DMS153 treated with DMSO at 0.1 percent for 48 hours (cell line): ENCODE data around the gene SPATA25.
"Not testable (repeated sequence)": the region's sequence is repeated elsewhere in the genome, so short reads cannot be mapped to it uniquely, and the experiment has no call there.

Source experiments
- DNase-seq: peaks from one replicate; lab custom pipeline; 2025; ENCODE audit not compliant: unreplicated experiment; lab: John Stamatoyannopoulos, UW

The SPATA25 gene

DNA sequence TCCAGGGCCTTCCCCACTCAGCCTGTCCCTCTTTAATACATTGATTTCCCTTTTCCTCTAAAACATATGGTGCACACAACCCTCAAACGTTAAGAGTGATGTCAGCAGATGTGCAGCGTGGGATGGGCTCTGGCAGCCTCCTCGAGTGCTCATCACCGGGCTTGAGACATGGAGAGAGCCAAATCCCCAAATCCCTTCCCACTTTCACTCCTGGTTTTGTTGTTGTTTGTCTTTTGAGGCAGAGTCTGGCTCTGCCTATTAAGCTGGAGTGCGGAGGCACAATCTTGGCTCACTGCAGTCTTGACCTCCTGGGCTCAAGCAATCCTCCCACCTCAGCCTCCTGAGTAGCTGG is 30.3 kb upstream of the SPATA25 start:
- DNase-seq, result no peak

DNA sequence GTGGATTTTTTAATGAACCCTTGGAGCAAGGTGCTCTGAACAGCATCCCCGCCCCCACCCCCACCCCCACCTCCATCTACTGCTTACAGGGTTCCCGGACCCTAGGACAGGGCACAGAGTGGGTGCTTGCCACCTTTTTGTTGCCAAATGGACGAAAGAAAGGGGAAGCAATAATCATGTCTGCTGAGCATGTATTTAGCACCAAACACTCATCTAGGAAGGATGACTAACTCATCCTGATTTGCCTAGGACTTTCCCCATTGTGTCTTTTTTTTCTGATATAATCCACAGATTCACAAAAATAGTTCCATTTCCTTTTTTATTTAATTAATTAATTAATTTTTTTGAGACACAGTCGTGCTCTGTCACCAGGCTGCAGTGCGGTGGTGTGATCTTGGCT is 25.7 kb upstream of the SPATA25 start:
- DNase-seq, result no peak

DNA sequence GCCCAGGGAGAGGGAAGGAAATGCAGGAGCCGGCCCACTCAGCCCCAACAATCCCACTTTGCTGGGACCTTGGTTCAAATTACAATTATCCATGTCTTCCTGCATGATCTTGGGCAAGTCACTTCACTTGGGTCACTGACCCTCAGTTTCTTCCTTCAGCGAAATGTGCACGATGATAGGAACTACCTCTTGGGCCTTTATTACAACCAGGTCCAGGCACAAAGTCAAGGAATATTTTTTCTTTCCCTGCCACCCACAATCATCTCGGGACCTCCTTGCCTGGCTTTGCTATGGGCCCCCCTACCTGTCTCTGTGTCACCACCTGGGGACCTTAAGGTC is 24.9 kb upstream of the SPATA25 start:
- no peak for DNase-seq

DNA sequence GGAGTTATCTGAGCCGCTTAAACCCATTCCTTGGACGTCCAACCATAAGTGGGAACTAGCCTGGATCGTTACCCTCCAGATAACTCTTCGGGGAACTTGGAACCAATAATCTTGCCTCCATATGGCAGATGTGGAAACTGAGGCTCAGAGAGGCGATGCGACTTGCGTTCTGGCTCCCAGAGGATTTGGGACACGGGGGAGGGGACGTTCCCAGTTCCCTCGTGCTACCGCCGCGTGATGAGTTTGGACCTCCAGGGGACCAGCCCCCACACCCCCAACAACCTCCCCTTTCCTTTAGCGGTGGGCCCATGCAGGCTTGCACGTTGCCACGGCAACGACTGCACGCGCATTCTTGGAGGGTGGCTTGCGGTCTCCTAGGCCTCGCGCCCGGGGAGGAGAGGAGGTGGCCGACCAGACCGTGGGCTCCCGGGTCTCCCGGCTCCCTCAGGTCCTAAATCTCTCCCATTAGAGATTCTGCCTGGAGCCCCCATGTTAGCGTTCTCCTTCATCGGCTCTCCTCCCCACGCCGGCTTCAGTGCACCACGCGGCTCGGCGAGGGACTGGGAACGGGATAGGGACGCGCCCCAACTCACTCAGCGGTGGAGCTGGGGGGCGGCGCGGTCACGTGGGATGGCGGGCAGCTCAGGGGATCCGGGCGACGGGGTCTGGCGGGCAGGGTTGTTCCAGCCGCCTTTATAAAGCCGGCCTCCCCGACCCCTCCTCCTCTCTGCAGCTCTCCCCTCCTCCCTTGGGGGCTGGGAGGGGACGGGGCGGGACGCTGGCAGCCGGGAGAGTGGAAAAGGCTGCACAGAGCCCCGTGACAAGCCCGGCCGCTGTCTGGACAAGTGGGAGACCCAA is 24.3 kb upstream of the SPATA25 start, which contains the start of gene PLTP:
Gene PLTP, minus strand, starts transcription at position 670 of the 858 bp plus-strand sequence. CDS start 703 bp downstream, outside the sequence.
- no peak for DNase-seq

DNA sequence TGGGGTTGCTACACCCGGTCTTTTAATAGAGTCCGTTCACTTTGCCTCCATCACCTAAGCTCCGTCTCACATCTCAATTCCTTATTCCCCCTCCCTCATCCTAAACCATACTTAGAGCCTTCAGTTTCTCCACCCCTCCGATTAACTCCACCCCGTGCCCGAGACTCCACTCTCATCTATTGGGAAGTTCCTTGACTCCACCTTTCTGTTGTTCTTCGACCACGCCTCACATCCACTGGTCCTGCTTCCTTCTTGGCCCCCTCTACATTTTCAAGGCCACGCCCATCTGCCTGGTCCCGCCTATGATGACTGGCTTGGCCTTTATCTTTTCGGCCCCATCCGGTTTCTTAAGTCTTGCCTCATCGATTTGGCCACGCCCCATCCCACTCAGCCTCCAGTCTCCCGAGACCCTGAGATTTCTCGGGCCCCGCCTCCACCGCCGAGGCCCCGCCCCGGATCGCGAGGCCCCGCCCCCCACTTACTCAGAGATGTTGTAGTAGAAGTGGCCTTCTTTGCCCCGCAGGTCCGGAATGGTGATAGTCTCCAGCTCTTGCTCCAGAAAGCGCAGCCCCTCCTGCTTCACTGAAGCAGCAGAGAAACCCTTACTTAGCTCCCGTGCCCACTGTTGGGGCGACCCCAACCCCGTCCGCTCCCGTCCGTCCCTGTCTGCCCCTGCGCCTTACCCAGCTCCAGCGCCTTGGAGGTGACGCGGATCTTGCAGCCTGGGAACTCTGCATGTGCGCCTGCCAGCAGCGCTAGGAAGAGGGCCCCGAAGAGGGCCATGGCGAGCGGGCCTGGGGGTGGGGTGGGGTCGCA is 23.5 kb upstream of the SPATA25 start:
- peak; percentile 88 for DNase-seq

DNA sequence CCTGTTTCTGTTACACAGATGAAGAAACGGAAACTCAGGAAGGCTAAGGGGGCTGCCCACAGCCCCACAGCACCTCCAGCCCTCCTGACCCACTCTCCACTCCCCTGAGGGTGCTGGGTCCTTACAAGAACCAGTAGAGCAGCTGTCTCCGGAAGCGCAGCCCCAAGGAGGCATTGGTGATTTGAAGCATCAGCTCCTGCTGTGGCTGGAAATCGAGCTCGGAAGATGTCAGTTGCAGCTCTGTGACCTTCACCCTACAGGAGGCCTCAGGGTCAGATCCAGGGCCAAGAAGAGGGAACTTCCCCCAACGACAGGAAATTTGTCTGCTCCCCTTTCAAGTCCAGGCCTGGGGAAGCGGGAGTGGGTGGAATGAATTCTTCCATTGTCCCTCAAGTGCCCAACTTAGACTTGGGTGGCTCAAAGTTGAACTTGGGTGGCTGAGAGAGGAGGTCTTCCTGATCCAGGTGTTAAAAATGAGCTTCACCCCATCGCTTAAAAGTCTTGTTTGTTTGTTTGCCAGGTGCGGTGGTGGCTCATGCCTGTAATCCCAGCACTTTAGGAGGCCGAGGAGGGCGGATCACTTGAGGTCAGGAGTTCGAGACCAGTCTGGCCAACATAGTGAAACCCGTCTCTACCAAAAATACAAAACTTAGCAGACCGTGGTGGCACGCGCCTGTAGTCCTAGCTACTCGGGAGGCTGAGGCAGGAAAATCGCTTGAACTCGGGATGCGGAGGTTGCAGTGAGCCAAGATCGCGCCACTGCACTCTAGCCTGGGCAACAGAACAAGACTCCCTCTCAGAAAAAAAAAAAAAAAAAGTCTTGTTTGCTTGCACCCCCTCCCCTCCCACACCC is 22.6 kb upstream of the SPATA25 start:
- no peak for DNase-seq

DNA sequence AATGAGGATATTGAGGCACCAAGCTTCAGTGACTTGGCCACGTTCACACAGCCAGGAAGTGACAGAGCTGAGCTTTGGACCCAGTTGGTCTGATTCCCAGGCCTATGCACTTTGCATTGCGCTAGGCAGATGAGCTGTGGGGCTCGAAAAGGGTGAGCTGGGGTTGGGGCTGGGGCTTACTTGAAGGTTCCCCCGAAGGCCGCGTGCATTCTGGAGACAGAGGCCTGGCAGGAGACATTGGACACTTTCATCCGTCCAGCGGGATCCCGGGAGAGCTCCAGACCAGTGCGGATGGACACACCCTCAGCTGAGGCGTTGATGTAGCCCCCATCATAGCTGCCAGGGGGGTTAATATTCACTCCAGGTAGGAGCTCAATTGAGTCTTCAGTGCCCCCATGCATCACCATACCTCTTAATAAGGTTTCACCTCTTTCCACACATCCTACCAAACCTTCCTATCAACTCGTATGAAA is 21.9 kb upstream of the SPATA25 start:
- no peak for DNase-seq

DNA sequence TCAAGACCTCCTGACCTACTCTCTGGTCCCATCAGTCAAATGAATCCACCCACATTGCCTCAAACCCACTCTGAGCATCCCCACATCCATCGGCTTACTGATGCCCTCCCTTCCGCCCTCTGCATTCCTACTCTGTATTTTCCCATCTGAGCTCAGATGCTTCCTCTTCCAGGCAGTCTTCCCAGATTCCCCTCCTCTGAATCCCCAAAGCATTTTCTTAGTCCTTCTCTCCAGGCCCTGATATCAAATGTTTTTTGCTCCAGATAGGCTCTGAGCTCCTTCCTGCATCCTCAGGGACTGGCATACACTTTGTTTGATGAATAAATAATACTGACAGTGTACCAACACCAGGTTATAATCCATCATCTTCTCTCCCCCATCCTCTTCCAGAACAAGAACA is 20.7 kb upstream of the SPATA25 start:
- no peak for DNase-seq

DNA sequence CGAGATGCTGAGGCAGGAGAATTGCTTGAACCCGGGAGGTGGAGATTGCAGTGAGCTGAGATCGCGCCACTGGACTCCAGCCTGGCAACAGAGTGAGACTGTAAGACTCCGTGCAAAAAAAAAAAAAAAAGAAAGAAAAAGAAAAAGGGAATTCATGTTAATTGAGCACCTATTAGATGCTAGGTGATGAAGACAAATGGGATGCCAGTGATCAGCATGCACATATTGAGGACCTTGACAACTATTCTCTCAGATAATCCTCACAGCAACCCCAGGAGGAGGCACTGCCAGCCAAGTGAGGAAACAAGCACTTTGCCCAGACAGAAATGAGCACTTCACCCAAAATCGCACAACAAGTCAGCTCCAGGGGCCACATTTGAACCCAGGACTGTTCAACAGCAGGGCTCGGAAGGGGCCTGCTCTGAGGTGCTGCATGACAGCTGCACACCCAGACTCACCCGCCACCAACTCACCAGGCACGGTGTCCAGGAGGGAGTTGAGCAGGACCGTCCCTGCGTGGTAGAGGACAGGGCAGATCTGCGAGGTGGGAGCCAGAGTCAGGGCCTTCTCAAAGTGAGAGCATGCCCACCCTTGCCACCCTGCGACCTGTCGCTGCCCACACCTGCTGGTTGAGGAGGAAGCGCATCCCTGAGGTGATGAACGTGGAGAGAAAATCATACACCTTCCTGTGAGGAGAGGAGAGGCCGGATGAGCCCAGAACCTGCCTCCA is 20.0 kb upstream of the SPATA25 start:
- no peak for DNase-seq

DNA sequence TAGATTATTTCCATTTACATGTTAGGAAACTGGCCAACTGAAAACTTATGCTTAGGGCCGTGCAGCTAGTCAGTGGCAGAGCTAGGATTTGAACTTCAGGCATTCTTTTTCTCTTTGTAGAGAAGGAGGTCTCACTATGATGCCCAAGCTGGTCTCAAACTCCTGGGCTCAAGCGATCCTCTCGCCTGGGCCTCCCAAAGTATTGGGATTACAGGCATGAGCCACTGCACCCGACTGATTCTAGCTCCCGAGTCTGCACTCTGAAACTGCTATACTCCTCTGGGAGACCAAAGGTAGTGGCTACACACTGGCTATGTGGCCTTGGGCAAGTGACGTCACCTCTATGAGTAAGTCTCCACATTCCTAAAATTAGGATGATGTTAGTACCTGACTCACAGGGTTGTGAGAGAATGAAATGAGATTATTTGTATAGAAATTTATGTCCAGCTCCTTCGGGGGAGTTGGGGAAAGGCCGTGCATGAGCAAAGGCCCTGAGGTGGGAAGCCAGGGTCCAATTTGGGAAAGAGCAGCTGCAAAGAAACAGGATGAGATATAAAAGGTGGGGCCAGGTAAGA is 18.2 kb upstream of the SPATA25 start:
- no peak for DNase-seq

DNA sequence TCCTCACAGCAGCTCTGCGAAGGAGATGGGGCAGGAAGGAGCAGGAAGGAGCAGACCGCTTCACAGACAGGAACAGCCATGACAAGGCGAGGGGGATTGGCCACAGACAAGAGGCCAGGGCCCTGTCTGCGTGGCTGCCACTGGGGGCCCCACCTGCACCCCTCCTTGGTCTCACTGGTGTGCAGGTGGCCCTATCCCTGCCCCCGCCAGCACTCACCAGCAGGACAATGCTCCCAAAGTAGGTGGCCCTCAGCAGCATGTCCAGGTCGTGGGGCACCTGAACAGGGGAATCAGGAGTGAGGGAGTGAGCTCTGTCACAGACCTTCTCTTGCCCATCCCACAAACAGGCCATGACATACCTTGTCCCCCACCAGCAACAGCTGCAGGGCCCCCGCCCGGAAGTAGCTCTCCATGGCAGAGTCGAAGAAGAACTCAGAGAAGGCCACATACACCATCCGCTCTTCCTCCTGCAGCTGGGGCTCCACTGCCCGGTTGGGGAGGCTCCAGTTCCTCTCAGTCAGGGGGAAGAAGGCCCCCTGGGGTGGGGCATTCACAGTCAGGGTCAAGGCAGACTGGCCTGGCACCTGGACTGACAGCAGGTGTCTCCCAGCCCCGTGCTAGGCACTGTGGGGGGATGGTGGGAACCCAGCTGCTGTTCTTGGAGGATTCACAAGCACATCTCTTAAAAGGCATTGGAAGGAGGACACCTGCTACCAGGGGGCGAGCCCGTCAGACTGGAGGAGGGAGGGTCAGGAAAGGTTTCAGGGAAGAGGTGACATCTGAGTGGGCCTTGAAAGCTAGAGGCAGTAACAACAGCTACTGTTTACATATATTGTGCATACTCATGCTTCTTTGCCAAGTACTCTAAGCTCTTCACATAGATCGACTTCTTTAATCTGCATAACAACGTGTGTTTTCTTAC is 17.4 kb upstream of the SPATA25 start:
- no peak for DNase-seq

DNA sequence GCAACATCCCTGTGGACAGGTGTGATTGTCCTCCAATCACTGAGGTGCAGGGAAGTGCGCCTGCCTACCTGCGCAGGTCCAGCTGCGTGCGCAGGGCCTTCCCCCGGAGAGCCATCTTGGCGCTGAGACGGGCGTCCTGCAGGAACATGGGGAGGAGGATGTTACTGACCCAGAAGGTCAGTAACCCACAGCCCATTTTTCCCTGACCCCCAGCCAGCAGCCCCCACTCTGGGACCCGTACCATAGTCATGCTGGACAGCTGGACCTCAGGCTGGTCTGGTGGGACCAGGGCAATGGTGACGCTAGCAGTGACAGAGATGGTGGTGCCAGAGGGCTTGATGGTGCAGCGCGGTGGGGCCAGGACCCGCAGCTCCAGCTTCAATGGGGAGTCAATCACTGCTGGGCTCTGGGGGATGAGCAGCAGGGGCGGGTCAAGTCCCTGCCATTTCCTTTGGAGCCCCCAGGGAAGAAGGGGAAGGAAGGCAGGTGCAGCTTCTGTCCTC is 14.8 kb upstream of the SPATA25 start:
- no peak for DNase-seq

DNA sequence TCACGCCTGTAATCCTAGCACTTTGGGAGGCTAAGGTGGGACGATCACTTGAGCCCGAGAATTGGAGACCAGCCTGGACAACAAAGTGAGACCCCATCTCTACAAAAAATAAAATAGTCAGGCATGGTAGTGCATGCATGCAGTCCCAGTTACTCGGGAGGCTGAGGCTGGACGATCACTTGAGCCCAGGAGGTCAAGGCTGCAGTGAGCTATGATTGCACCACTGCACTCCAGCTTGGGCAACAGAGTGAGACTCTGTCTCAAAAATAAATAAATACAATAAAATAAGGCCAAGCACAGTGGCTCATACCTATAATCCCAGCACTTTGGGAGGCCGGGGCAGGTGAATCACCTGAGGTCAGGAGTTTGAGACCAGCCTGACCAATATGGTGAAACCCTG is 13.9 kb upstream of the SPATA25 start:
- not testable (repeated sequence) for DNase-seq

DNA sequence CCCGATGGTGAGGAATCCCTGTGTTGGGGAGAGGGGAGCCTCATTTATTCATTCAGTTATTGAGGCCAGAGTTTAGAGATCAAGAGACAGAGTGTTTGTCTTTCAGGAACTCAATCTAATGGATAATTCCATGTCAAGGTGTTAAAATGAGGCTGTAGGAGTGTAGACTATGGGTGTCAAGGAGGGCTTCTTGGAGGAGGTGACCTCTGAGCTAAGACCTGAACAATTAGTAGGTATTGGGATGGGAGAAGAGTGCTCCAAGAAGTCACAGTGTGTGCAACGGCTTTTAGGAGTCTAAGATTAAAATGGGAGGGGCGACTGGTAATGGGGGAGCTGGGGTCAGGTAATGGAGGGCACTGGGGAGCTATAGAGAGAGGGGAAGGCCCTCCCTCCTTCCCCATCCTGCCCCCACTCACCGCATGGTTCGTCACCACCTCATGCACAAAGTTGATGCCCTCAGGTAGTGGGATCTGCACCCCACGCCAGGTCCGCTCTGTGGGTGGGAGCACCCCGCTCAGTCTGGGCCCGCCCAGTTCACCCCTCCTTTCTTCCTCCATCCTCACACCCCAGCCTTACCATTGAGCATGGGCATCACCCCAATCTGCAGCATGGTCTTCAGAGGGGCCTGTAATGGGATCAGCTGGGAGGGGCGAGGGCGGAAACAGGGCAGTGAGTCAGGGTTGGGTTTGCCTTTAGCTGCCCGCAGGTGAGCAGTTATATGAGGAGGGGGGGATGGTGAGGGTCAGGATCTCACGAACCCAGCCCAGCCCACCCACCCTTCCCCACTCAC is 11.8 kb upstream of the SPATA25 start:
- DNase-seq, result no peak

DNA sequence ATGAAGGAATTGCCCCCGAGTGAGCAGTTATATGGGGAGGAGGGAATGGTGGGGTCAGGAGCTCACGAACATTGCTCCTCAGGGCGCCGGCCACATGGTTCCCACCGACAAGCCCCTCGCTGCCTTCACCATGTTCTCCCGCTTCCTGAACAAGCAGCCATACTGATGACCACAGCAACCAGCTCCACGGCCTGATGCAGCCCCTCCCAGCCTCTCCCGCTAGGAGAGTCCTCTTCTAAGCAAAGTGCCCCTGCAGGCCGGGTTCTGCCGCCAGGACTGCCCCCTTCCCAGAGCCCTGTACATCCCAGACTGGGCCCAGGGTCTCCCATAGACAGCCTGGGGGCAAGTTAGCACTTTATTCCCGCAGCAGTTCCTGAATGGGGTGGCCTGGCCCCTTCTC is 10.9 kb upstream of the SPATA25 start:
- no peak for DNase-seq

DNA sequence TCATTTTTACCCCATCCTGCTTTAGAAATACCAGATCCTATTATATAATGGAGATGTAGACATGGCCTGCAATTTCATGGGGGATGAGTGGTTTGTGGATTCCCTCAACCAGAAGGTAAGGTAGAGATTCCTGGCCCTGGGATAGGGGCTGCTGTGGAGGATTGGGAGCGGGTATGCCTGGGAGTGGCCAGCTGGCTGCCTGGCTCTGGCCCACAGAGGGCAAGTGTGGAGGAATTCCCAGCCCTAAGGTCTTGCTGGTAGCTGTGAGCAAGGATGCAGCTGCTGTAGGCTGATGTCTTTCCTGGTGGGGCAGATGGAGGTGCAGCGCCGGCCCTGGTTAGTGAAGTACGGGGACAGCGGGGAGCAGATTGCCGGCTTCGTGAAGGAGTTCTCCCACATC is 10.3 kb upstream of the SPATA25 start:
- DNase-seq, result no peak

DNA sequence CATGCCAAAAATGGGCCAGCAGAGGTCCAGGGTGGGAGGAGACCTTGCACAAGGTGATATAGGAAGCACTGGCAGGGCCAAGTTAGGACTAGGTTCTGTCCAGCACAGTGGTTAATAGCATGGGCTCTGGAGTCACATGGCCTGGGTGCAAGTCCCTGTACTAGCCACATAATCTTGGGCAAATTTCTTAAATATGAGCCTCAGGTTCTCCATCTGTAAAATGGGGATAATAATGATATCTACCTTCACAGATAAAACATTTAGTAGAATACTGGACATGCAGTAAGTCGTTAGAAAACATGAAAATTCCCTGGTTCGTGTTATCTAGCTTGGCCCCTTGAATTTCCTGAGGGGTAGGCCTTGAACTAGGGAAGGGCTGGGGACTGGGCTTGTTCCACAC is 9.9 kb upstream of the SPATA25 start:
- no peak for DNase-seq

DNA sequence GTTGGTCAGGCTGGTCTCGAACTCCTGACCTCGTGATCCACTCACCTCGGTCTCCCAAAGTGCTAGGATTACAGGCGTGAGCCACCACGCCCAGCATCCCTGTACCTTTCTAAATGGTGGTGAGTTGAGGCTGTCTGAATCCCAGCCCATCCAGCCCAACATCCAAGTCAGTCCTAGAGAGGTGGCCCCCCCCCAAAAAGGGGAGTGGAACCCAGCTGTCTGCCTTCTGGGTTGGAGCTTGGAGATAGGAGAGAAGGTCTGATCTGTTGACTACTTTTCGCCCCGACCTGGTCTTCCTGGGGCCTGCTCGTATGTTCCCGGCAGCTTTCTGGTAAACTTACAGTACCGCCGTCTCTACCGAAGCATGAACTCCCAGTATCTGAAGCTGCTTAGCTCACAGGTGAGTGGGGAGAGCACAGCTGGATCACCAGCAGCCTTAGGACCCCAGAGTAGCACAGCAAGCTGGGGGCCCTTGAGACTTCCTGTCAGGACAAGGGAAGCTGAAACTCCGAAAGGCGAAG is 9.3 kb upstream of the SPATA25 start:
- DNase-seq, result no peak
